Posterior vena cava (tissue), 2 donors: ENCODE data around the gene PSMA7. TPM values are rescaled to one million over a fixed set of nuclear protein-coding genes. Genes with fewer than 3 reads are reported as not detected.

Source experiments
- DNase-seq: peaks from one replicate; pipeline ENCODE4 v3.0.0-alpha.2; 2020; ENCODE audit warnings: low spot score
- intact Hi-C, 2 donors: fragments of 100-400 bp; cut with DNase I; formaldehyde crosslinking; loops; one replicate each; pipeline versions ENCODE4 v1.14.1 to v1.14.2; 2022 to 2023
- total RNA-seq, 2 donors: library from RNA; stranded (reverse); fragmentation: NEBNext Ultra II Directional; extraction: Animal tissue kit (Norgen Biotek cat#: 25700); gene quantifications; one replicate each; pipeline ENCODE4 v1.2.1, GENCODE V29; 2021
- donor health status: DM: yes; HTN: yes; CAD: no.
- donor health status: DM: yes; HTN: yes; CAD: no.

Gene PSMA7
- total RNA-seq, 2 donors from 2014 or later, result 179 to 194 TPM

DNA sequence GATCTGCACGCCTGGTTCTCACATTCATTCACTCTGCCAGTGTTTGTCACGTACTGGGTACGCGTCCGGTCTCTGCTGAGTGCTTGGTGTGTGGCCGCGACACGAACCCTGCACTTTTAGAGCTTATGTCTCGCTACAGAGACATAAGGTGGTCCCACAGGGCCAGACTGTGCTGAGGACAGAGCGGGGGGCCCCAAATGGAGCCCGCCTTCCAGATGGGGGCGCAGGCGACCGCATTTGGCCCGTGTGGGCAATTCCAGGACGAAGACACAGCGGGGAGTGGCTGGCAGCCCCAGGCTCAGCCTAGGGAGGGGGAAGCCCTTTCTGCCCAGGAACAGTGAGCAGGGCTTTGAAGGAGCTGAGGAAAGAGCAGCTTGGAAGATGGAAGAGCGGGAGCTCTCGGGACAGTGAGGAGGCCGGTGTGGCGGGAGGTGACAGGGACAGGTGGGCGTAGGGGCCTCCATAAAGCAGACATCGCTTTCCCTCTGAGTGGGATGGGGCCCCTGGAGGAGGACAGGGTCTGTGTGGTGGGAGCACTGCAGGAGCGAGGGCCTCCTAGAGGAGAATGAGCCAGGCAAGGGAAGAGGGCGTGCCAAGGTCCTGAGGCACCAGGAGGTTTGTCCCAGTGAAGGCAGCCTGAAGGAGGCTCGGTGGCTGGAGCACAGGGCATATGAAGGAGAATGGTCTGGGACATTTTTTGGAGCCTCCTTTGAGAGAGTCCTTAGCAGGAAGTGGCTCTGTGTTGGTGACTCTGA is 31.9 kb upstream of the PSMA7 start:
- intact Hi-C loops, result loop anchor here in 1 of 2 donors (5.0 kb wide), 1 partner anchor 1648 kb away; no protein-coding TSS in a partner anchor

GRCh38 chr20:62174021-62174804 is 31.0 kb upstream of the PSMA7 start:
- DNase-seq, result no peak
- intact Hi-C loops, result no loop called here

More for the DNA sequence above, 31.9 kb upstream of the PSMA7 start:
- no peak for DNase-seq

- no peak for DNase-seq
- intact Hi-C loops, result no loop called here
Observed at GRCh38 chr20:62172666-62173065, 29.5 kb upstream of the PSMA7 start.

- intact Hi-C loops, result no loop called here
- no peak for DNase-seq
Observed at GRCh38 chr20:62171245-62171644, 28.1 kb upstream of the PSMA7 start.

- intact Hi-C loops, result no loop called here
- no peak for DNase-seq
Observed at GRCh38 chr20:62170536-62170935, 27.3 kb upstream of the PSMA7 start.

DNA sequence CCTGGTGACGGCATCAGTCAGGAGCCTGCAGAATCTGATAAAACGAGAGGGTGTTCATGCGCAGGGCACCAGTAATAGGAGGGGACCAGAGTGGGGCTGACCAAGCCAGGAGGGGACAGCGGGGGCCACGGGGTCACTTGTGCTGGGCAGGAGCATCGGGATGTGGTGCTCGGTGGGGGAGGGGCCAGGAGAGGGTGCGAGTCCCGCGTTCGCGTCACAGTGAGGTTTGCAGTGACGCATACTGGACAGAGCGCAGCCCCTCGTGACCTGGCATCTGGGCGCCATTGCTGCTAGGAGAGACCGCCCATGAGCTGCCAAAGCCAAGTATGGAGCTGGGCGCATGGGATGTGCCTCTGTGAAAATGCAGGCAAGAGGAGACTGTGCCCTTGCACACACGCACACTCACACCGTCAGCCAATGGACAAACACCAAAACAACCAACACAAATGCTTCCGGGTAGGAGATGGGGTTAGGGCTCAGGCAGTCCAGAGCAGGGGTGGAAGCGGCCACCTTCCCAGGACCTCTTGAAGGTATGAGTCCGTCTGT is 25.8 kb upstream of the PSMA7 start:
- DNase-seq, result no peak
- intact Hi-C loops, result no loop called here

DNA sequence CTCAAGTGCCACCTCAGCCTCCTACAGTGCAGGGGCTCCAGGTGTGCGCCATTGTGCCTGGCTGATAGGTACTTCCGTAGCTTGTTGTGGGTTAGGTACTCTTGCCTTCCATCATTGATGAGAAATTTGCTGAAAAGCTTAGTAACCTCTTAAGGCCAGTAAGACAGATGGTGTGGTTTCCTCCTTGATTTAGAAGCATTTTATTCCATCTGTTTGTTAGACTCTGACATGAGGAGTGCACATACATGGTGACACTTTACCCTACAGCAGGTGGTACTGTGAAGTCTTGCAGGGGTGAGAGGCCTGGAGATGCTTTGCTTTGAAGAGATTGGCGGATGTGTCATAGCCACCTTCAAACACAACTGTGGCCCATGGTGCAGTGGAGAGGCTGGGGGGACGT is 24.9 kb upstream of the PSMA7 start:
- intact Hi-C loops, result no loop called here
- no peak for DNase-seq

GRCh38 chr20:62167474-62167873 is 24.3 kb upstream of the PSMA7 start:
- intact Hi-C loops, result no loop called here
- DNase-seq, result no peak

- no peak for DNase-seq
- intact Hi-C loops, result no loop called here
Observed at GRCh38 chr20:62165762-62166399, 22.7 kb upstream of the PSMA7 start.

GRCh38 chr20:62164879-62165761 is 21.9 kb upstream of the PSMA7 start:
- no peak for DNase-seq
- intact Hi-C loops, result no loop called here

DNA sequence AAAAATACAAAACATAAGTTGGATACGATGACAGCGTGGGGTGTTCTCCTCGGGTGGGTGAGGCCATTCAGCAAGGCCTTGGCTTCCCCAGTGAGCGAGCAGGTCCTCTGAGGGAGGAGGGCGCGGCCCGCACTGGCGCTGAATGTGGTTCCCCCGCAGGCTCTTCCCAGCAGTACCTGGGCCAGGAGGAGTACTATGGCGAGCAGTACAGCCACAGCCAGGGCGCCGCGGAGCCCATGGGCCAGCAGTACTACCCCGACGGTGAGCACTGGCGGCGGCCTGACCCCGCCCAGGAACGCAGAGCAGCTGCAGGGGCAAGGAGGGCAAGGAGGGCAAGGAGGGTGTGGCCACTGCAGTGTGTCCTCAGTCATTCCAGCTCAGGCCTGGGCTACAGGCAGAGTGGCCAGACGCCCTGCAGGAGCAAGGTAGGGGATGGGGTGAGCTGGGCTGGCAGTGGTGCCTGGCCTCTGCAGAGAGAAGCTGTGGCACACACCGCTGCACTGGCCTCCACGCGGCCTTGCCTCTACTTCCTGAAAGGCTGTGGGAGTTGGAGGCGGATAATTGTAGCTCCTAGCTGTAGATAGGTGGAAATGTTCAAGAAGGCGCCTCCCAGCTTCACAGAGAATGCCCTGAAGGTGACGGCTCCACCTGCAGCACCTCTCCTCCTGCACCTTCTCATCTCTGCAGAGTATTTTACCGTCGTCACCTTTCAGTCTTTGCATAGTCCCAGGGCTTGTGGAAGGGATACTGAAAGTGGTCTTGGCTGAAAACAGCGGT is 21.0 kb upstream of the PSMA7 start:
- intact Hi-C loops, result no loop called here

GRCh38 chr20:62163485-62163865 is 20.3 kb upstream of the PSMA7 start:
- no peak for DNase-seq
- intact Hi-C loops, result no loop called here

More for the DNA sequence above, 21.0 kb upstream of the PSMA7 start:
- DNase-seq, result no peak

DNA sequence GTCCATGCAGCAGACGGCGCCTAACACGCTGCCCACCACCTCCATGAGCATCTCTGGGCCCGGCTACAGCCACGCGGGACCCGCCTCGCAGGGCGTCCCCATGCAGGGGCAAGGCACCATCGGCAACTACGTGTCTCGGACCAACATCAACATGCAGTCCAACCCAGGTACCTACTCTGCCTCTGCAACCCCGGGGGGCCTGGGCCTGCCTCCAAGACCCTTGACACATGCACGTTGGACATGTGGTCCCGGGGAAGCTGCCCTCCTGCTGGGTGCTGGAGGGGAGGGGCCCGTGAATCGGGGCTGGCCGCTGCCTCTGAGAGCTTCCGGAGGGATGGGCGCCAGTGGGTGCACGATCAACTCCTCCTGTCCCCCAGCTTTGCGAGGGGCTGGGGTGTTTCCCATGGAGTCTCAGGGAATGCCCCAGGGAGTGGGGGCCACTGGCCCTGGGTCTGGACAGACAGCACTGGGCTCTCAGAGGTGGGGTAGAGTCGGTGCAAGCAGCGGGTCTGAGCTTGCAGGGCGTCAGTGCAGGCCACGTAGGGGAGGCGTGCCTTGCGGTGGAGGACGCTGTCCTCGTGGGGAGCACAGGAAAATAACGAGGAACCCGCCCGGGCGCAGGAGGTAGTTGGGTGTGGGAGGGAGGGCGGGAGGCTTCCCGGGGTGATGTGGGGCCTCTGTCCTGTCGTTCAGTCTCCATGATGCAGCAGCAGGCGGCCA is 19.7 kb upstream of the PSMA7 start:
- no peak for DNase-seq
- intact Hi-C loops, result no loop called here

GRCh38 chr20:62161347-62161746 is 18.2 kb upstream of the PSMA7 start:
- DNase-seq, result no peak
- intact Hi-C loops, result no loop called here

GRCh38 chr20:62160876-62161275 is 17.7 kb upstream of the PSMA7 start:
- intact Hi-C loops, result no loop called here
- no peak for DNase-seq

DNA sequence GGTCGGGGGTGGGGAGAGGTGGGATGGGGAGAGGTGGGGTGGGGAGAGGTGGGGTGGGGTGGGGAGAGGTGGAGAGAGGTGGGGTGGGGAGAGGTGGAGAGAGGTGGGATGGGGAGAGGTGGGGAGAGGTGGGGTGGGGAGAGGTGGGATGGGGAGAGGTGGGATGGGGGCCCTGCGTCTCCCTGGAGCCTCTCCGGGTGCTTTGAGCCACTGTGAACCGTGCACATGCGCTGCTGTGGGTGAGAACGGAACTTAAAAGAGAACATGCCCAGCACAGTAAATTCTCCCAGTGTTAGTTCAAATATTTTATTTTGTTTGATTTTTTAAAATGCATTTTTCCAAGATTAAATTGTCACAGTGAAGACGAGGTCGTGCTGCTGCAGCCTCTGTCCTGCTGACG is 17.1 kb upstream of the PSMA7 start:
- intact Hi-C loops, result no loop called here

DNA sequence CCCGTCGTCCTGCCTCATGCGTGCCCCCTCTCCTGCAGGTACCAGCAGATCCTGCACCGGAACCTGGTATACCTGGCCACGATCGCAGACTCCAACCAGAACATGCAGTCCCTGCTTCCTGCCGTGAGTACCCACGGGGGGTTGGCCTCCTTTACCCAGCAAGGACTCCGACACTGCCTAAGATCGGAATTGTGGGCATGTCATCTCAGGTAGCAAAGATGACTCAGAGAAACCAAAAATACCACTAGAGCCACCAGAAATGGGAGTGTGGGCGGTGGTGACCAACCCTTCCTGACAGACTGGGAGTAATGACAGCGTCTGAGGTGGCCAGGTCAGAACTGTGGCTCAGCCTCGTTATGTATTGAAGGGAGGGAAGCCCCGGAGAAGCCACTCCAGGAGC is 16.6 kb upstream of the PSMA7 start:
- intact Hi-C loops, result no loop called here

More for the DNA sequence above, 17.1 kb upstream of the PSMA7 start:
- no peak for DNase-seq

GRCh38 chr20:62159052-62159451 is 15.9 kb upstream of the PSMA7 start:
- intact Hi-C loops, result no loop called here
- no peak for DNase-seq

More for the DNA sequence above, 16.6 kb upstream of the PSMA7 start:
- DNase-seq, result no peak
